GM21360 (cell line): Measurements from ENCODE around the gene TPD52L1.

Experiments
- ATAC-seq: cut with Tn5 transposase; IDR thresholded peaks from one replicate; pipeline ENCODE4 v1.9.1; 2021; ENCODE audit warnings: mild to moderate bottlenecking, moderate library complexity; ENCODE audit not compliant: unreplicated experiment

Gene TPD52L1

DNA sequence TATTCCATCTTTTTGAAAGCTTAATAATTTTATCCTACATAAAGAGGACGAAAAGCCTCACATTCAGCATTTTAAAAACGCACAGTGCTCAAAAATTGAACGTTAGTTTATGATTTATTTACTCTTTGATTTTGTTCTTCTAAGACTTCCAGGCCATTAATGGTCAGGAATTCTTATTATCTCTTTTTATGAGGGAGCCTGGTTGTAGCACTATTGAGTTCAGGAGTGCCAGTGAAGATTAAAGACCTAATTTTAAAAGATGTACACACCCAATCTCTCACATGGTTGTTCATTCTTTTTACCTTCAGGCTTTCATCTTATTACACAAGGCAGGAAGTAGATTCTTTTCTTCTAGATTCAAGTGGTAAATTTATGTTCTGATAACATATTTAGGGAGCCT is 79.6 kb downstream of the TPD52L1 start:
- ATAC-seq = no peak

DNA sequence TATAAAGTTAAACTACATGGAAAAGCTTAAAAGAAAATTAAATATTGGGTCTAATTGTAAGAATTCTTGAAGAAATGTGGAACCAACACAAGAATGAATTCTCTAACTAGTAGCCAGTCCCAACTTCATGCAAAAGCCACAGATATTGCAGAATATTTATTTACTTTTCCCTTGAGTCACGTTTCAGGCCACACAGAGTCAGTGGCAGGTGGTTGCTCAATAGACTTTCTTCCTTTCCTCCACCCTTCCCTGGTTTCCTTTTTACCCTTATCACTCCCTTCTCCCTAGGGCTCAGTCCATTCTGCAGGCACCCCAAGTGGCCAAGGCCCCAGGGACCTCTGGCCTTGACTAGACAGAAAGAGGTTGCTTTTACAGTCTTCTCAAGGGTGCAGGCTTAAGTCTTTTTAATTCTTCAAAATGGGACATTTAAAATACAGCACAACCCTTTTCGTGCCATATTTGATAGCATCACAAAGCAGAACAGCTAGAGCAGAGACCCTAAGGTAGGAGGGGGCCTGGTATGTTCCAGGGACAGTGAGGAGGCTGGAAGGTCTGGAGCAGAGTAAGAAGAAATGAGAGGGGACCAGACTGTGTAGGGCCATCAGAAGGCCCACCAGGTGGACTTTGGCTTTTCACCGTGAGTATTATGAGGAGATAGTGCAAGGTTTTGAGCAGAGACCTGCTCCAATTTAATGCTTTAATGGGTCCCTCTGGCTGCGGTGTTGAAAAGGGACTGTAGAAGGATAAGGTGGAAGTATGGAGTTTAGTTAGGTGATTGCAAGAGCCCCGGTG is 83.2 kb downstream of the TPD52L1 start:
- ATAC-seq = no peak

DNA sequence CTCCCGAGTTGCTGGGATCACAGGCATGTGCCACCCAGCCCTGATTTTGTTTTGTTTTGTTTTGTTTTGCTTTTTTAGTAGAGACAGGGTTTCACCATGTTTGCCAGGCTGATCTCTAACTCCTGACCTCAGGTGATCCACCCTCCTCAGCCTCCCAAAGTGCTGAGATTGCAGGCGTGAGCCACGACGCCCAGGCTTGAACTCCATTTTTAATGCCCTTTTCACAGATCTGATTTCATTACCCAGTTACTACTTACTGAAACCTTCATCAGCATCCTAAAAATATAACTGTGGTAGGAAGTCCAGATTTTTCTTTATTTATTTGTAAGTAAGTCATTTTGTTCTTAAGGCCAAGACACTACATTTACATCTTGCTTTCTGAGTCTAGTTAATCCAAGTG is 84.2 kb downstream of the TPD52L1 start:
- ATAC-seq = no peak

DNA sequence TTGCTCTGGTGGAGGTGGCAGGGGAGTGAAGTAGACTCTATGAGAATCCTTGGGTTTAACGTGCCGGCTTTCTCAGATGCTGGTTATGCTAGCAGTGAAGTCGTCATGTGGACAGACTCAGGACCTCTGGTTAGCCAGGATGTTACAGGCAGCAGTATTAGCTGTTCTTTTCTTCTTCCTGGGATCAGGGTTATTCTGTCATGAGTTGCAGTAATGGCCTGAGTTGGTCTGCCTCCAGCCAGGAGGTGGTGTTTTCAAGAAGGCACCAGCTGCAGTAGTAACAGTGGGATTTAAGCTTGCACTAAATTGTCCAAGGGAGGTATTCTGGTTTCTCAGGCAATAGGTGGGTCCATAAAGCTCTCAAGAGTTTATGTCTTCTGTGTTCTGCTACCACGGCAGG is 91.5 kb downstream of the TPD52L1 start:
- no peak for ATAC-seq

DNA sequence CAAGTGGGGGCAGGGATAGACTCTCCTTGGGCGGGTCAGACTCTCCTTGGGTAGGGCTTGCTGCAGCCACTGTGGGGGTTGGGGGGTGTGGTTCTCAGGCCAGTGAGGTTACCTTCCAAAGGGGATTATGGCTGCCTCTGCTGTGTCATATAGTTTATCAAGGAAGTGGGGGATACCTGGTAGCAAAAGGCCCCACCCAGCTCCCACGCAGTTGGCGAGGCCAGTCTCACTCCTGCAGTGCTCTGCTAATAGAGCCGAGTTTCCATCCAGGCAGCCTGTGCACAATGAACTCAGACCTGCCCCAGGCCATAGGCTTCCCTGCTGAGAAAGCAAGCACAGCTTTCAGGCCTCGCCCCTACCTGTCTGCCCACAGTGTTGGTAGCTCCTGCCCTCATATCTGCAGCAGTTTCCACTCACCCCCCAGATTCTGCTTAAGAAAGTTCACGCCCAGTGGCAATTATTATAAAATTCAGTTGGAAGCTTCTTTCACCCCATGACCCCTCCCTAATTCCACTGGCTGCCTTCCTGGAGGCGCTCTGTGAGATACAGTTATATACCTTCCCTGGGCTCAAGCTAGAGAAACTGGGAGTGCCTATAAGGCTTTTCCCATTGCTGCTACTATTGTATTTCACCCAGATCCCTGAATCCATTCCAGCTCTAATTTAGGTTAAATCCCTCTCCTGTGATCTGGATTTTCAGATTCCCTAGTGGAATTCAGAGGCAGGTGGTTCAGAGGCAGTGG is 92.1 kb downstream of the TPD52L1 start:
- ATAC-seq = no peak

DNA sequence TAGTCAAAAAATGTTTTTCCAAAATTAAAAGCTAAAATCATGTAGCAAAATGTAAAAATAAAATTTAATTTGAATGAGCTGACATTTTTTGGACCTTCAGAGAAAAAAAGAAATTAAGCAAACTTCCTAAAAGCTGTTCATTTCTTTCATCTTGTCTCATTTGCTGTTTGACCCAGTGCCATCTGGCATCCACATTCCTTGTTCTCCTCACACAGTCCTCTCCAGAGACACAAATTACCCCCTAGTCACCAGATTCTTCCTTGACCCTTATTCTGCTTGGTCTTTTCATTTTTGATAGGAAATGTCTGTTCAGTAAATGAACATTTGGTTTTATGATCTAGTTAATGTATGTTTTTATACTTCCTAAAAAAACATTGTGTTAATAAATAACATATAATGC is 93.0 kb downstream of the TPD52L1 start:
- no peak for ATAC-seq

DNA sequence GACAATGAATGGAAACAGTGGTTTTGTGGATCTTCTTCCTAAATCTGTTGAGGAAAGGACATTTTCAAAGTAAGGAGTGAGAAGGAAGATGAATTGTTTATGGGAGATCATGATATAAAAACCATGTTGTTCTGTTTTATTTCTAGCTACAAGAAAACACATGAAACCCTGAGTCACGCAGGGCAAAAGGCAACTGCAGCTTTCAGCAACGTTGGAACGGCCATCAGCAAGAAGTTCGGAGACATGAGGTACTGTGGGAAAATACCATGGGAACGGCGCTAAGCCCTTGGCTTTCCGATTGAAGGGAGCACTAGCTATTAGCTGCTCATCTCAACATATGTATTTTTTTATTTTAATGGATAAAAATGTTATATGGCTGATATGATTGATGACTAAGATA is 94.6 kb downstream of the TPD52L1 start:
- ATAC-seq = no peak

DNA sequence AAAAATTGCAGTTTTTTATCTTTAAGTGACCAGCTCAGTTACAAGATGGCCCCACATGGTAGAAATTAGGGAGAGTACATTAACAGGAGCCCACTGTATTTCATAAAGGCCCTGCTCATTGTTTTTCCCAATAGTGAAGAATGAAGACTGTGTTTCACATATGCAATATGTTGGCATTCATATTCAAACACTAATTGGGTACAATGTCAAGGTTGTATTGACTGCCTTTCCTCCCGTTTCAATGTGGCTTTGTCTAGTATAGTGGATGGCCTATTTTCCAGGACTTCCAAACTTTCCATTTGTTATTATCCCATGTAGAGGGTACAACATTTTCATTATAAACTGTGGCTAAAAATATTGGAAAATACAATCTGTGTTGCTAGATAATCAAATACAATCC is 96.9 kb downstream of the TPD52L1 start:
- no peak for ATAC-seq

DNA sequence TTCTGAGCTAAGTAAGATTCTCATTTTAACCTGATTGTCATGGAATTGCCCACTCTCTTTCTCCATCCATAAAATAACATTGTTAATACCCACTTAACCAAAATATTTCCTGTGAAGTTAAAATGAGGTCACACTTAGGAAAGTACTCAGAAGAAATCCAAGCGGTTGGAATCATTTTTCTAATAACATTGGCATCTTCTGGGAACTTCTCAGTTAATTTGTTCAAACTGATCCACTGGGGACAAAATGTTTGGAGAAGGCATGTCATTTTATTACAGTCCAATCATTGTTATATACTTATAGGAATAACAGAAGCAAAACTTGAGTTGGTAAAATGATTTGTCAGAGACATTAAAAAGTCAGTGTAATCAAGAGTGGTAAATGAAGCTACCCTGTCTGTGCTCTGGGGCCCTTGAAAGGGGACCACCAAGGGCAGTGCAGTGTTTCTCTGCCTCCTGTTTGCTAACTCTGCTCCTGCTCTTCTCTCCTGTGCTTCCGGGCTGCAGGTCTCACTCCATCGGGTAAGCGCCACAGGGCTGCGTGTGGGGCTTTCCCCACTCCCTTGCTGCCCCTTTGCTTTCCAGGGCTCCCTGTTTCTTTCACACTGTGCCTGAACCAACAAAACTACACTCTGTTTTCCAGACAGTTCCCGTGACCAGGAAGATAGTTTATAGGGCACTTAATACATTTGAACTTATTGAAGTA is 98.1 kb downstream of the TPD52L1 start:
- no peak for ATAC-seq

DNA sequence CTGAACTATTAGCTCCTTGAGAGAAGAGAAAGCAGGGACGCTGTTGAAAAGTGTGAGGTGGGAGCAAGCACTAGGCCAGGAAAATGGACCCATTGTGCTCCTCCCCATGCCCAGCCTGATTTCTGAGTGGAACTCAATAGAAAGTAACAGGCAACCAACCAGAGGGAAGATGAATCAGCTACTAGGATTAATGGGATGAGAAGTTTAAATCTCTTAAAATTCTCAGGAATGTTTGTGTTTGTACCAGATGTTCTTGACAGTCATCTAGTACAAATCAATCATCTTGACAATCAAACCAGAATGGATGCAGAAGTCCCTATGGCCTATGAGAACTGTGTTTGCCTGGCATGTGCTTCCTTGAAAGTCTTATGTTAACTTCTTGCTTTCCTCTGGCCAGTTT is 99.3 kb downstream of the TPD52L1 start:
- ATAC-seq = no peak

DNA sequence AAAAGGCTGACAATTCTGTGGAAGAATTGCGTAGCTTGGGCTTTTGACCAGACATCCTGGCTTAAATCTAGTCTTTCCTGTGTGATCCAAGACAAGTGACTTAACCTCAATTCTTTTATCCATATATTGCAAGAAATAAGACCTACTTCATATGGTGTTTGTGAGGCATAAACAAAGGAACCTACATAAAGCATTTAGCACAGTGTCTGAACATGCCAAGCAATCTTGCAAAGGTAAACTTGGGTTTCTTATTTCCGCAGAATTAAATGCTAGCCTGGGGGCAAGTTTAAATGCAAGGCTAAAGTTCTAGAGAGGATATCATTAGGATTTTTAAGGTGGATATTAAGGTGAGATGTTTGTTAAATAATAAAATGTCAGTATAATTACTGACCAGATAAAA is 100.3 kb downstream of the TPD52L1 start:
- no peak for ATAC-seq

DNA sequence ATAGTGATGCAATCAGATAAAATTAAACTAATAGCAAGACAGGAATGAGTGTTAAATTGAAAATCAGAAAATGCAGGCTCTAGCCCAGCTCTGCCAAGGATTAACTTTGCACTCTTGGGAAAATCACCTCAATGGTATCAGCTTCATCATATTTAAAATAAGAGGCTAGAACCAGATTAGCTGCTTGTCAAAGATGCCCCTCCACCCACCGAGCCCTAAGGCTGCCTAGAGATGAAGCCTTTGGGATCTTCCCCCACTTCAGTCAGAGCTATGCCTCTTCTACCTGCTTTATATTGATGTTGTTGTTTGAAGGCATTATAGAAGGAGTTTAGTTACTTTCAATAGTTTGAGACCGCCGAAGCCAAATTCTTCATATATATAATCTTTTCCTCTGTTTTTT is 100.7 kb downstream of the TPD52L1 start:
- no peak for ATAC-seq

DNA sequence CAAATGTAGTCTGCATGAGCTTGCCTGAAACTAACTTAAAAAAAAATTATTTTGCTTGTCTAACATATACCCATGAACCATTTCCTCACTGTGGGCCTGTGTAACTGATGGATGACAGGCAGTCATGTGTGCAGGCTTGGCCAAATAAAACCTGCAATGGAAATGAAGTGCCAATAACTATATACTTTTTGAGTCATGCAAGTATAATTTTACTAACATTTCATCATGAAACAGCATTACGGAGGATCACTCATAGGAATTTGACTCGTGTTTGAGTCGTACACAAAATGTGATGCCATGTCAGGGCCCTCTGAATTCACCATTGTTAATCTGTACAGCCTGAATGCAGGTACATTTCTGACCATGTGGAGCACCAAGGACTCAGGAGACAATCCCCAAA is 101.6 kb downstream of the TPD52L1 start:
- ATAC-seq = no peak

DNA sequence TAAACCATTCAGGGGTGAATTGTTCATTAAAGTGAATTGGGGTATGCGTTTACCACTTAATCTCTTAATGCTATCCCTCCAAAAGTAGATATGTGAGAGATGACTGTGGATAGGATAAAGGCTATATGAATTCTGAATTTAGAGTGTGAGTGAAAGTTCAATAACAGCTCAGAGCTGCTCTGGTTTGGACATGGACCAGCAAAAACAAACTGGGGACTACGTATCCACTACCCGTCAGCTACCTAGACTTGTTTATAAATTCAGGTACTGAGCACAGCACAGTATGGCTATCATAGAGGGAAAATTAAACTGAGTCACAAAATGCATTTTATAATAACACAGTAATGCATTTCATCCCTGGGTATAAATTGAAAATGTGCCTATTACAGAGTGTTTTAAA is 103.8 kb downstream of the TPD52L1 start:
- ATAC-seq = no peak

DNA sequence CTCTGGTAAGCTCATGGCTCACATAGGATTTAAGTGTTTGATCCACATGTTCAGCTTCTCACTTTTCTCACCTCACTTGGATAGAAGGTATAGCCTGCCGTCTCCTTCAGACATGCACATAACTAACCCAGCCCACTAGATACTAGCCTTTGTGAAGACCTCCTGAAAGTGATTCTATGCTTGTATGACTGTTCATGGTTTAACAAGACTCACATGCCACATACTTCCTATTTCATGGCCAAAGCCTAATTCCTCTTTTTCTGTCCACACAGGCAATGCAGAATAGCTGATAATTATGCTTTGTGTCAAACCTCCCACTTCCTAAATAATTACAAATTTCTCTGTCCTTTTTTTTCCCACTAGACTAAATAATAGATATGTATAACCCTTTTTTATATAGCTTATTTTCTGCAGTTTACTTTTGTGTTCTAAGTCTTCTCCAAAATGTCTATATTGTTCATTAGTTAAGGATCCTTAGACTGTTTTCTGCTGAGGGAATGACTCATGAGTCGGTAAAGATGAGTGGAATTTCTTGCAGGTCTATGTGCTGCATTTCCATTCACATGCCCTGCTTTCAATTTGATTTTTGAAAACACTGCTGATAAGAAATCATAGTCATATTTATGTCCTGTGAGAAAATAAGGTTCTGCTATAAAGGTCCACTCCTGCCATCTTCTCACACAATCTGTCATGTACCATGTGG is 105.2 kb downstream of the TPD52L1 start:
- ATAC-seq = peak; percentile 58

DNA sequence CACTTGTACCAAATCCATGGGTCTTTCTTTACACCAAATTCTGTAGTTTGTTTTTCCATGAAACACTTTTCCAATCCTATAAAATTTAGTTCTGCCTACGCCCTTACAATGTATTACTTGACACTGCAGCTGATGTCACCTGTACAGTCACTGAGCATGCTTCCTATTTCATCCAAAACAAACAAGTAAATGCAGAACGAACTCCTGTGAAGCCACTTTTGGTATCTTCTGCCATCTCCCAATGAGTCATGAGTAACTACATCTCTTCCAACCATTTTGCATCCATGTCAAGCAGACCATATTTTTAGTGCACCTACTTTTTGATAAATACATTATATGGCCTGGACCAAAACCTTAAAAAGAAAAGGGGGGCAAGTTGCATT is 105.8 kb downstream of the TPD52L1 start:
- no peak for ATAC-seq

DNA sequence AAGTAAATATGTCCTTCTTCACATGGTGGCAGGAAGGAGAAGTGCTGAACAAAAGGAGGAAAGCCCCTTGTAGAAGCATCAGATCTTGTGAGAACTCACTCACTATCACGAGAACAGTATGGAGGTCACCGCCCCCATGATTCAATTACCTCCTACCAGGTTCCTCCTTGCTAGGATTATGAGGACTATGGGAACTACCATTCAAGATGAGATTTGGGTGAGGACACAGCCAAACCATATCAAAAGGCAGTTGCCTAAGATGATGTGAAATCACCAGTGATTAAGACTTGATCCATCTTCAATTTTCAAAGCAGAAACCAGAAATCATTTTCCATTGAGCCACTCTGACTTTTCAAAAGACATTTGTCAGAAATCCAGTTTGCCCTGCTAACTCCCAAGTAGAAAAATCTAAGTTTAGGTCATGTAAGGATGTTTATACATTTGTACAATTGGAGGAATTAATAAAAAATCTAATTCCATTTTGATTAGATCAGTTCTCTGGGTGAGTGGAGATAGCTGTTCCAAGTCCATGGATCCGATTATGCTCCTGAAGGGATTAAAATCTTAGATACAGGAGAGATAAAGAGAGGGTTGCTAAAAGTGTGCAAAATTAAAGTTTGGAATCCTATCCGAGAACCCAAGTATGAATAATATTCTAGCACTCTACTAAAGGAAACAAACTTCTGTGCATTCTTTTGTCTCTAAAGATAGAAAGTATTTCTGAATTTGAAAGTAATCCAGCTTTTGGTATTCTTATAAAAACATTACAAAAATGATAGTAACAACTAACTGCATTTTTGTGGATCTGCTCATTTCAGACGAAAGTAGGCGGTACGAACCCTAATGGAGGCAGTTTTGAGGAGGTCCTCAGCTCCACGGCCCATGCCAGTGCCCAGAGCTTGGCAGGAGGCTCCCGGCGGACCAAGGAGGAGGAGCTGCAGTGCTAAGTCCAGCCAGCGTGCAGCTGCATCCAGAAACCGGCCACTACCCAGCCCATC is 108.7 kb downstream of the TPD52L1 start:
- ATAC-seq = no peak

DNA sequence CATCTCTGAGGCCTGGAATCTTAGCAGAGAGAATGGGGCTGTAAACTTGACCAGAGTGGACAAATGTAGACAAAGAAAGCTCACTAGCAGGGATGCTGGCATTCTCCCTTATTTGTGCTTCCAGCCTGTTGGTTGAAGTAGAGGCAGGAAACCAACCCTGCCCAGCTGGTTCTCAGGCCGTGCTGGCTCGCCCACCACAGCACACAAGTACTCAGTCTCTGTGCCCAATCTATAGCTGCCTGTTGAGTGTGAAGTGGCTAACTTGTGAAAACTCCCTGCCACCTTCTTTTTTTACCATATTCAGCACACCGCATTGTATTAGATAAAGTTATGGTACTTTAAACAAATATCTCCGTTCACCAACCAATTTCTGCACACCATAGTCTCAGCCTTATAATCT is 110.9 kb downstream of the TPD52L1 start:
- no peak for ATAC-seq

DNA sequence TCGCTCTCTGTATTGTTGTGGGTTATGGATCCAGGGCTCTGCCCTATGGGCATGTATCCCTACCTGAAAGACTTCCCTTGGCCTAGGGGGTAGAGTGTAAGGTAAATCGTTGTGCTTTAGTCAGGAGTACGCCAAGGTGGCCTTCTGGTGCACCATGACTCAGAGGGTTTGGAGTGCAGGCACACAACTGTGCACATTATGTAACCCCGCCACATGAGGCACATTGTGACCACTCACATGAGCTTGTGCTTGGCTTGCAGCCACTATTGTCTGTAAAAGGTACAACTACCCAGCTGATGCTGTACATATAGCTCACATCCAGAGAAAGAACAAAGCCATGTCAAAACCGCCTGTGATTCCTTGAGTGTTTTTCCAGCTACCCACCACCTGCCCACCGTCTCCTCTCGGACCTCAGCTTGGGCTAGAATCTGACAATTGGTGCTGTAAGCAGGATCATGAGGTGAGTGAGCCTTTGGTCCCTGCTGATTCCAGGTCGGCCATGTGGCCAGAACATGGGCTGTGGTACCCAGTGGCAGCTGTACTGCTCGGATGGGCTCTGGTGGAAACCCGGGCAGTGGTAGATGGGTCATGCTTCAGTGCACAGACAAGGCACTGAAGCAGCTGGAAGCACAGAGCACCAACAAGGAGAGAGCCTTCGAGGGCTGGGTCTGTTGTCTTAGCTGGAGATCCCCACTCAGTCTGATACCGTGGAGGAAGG is 114.4 kb downstream of the TPD52L1 start:
- no peak for ATAC-seq
